Astrocyte (in vitro differentiated cells and primary cell): ENCODE data around the gene ISG15. TPM values are rescaled to one million over a fixed set of nuclear protein-coding genes. Genes with fewer than 3 reads are reported as not detected.

Experiments
- DNase-seq: peaks from one replicate; pipeline ENCODE4 v3.0.0-alpha.2; 2010; ENCODE audit warnings: low read depth
- FAIRE-seq: peaks from 2 replicates; lab custom pipeline; 2011; peaks lifted over from hg19 to GRCh38; lab: Jason Lieb, UNC
- H2AFZ ChIP-seq: 2 replicates; pipeline ENCODE4 v1.6.0; 2012; ENCODE audit warnings: low read depth, low read length, inconsistent platforms
- H3K27ac ChIP-seq: 2 replicates; pipeline ENCODE4 v1.5.1; 2011; ENCODE audit warnings: low read depth, low read length, inconsistent platforms
- H3K27me3 ChIP-seq: 2 replicates; pipeline ENCODE4 v1.6.0; 2011; ENCODE audit warnings: low read length, inconsistent platforms; ENCODE audit not compliant: insufficient read depth
- H3K36me3 ChIP-seq: 2 replicates; pipeline ENCODE4 v1.5.1; 2011; ENCODE audit warnings: low read length, inconsistent platforms; ENCODE audit not compliant: insufficient read depth
- H3K4me1 ChIP-seq: 2 replicates; pipeline ENCODE4 v1.5.1; 2011; ENCODE audit warnings: low read length, inconsistent platforms; ENCODE audit not compliant: insufficient read depth
- H3K4me2 ChIP-seq: 2 replicates; pipeline ENCODE4 v1.6.0; 2012; ENCODE audit warnings: low read length, inconsistent platforms
- H3K4me3 ChIP-seq: 2 replicates; pipeline ENCODE4 v1.5.1; 2011; ENCODE audit warnings: low read depth, mild to moderate bottlenecking, low read length, inconsistent platforms; ENCODE audit not compliant: insufficient read depth
- H3K79me2 ChIP-seq: 2 replicates; pipeline ENCODE4 v1.6.0; 2012; ENCODE audit warnings: mild to moderate bottlenecking, low read length, inconsistent platforms; ENCODE audit not compliant: insufficient read depth
- H3K9ac ChIP-seq: 2 replicates; pipeline ENCODE4 v1.6.0; 2012; ENCODE audit warnings: mild to moderate bottlenecking, low read length, inconsistent platforms
- H3K9me3 ChIP-seq: 2 replicates; pipeline ENCODE4 v1.5.1; 2012; ENCODE audit warnings: low read depth, mild to moderate bottlenecking, low read length, inconsistent platforms; ENCODE audit not compliant: insufficient read depth
- H4K20me1 ChIP-seq: 2 replicates; pipeline ENCODE4 v1.6.0; 2012; ENCODE audit warnings: low read length, inconsistent platforms; ENCODE audit not compliant: insufficient read depth
- H3K27ac Mint-ChIP-seq: one replicate; pipeline ENCODE4 v1.8.0; 2021; ENCODE audit warnings: mild to moderate bottlenecking, mixed read lengths; ENCODE audit not compliant: unreplicated experiment
- H3K27me3 Mint-ChIP-seq: one replicate; pipeline ENCODE4 v1.8.0; 2021; ENCODE audit warnings: low read depth, mixed read lengths; ENCODE audit not compliant: unreplicated experiment
- H3K36me3 Mint-ChIP-seq: one replicate; pipeline ENCODE4 v1.8.0; 2021; ENCODE audit warnings: low read depth, mixed read lengths; ENCODE audit not compliant: unreplicated experiment
- H3K4me1 Mint-ChIP-seq: one replicate; pipeline ENCODE4 v1.8.0; 2021; ENCODE audit warnings: low read depth, mixed read lengths; ENCODE audit not compliant: unreplicated experiment
- H3K4me3 Mint-ChIP-seq: one replicate; pipeline ENCODE4 v1.8.0; 2021; ENCODE audit warnings: mild to moderate bottlenecking, moderate library complexity, mixed read lengths; ENCODE audit not compliant: unreplicated experiment
- H3K9me3 Mint-ChIP-seq: one replicate; pipeline ENCODE4 v1.8.0; 2021; ENCODE audit warnings: mild to moderate bottlenecking, mixed read lengths; ENCODE audit not compliant: unreplicated experiment
- CTCF ChIP-seq: IDR thresholded peaks from 2 replicates; pipeline ENCODE4 v1.5.1; 2011; ENCODE audit warnings: low read depth, mild to moderate bottlenecking, inconsistent platforms, low read length, moderate library complexity; ENCODE audit not compliant: insufficient read depth
- EZH2 ChIP-seq: IDR thresholded peaks from 2 replicates; pipeline ENCODE4 v1.6.1; 2012; ENCODE audit warnings: mild to moderate bottlenecking, low read length, inconsistent platforms; ENCODE audit not compliant: insufficient read depth
- total RNA-seq: library from RNA; stranded (reverse); gene quantifications from 2 replicates; pipeline ENCODE4 v1.2.1, GENCODE V29; 2021

ISG15 gene
- total RNA-seq, 1 donor from 2014 or later = 1,830 TPM

DNA sequence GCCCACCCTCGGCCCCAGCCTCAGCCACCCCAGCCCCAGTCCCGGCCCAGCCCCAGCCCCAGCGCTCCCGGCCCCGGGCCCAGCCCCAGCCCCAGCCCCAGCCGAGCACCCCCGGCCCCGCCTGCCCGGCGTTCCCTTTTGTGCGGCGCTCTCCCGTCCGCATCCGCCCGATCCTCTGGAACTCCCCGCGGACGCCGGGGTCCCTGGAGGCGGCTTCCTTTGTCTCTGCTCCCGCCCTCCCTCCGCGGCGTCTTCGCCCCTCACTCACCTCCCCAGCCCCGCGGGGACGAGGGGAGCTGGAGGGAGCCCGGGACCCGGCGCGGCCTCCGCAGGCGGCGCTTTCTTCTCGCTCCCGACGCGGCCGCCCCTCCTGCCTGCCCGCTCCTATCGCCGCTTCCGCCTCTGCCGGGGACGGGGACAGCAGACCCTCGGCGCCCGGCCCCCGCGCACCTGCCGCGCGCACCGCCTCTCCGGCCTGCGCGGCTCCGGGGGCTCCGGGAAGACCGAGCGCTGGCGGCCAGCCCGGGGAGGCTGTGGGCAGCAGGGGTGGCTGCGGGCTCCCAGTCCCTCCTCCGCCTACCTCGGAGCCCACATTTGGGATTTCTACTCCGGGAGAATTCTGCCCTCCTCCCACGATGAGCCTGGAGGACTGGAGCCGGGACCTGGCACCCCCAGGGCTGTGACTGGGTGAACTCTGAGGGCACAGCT is 20.6 kb downstream of the ISG15 start:
- H3K4me3 ChIP-seq = no peak overlapping the region
- H3K9me3 ChIP-seq = no peaks in the 10 kb centered on the region
- H3K36me3 Mint-ChIP-seq = peaks cover 11% of the 10 kb centered on the region
- peaks cover 92% of the 10 kb centered on the region for H4K20me1 ChIP-seq
- H3K27ac Mint-ChIP-seq = no peak overlapping the region
- H3K9me3 Mint-ChIP-seq = no peaks in the 10 kb centered on the region
- no peaks in the 10 kb centered on the region for H3K27me3 ChIP-seq
- H3K79me2 ChIP-seq = peaks cover 6% of the 10 kb centered on the region
- H3K4me3 Mint-ChIP-seq = no peak overlapping the region
- no peaks in the 10 kb centered on the region for H3K27me3 Mint-ChIP-seq
- TF ChIP-seq CTCF (no peak), EZH2 (peak; percentile 49)
- H3K27ac ChIP-seq = no peak overlapping the region
- DNase-seq = no peak
- peaks cover 17% of the 10 kb centered on the region for H3K4me1 Mint-ChIP-seq
- no peak overlapping the region for H2AFZ ChIP-seq
- peak overlapping the region; percentile 19 for H3K4me2 ChIP-seq
- H3K9ac ChIP-seq = no peak overlapping the region
- H3K36me3 ChIP-seq = no peaks in the 10 kb centered on the region
- no peak for FAIRE-seq
- peaks cover 5% of the 10 kb centered on the region for H3K4me1 ChIP-seq

DNA sequence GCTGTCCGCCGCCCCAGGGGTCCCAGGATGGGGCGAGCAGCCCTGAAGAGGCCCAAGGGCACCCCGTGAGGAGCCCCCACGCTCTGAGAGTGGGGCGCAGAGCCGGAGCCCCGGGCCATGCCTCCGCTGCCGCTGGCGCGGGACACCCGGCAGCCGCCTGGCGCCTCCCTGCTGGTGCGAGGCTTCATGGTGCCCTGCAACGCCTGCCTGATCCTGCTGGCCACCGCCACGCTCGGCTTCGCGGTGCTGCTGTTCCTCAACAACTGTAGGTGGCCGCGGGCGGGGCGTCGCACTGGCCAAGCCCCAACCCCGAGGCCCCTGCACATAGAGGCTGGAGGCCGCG is 21.1 kb downstream of the ISG15 start:
- FAIRE-seq (no peak), DNase-seq (no peak)
- H3K9ac ChIP-seq = no peak overlapping the region
- Mint-ChIP-seq H3K4me3 (peak overlapping the region; percentile 54), H3K4me1 (peaks cover 17% of the 10 kb centered on the region), H3K9me3 (no peaks in the 10 kb centered on the region), H3K27ac (no peak overlapping the region), H3K27me3 (no peaks in the 10 kb centered on the region), H3K36me3 (peaks cover 11% of the 10 kb centered on the region)
- no peaks in the 10 kb centered on the region for H3K9me3 ChIP-seq
- H3K79me2 ChIP-seq = peaks cover 6% of the 10 kb centered on the region
- H4K20me1 ChIP-seq = peaks cover 92% of the 10 kb centered on the region
- H2AFZ ChIP-seq = no peak overlapping the region
- H3K36me3 ChIP-seq = no peaks in the 10 kb centered on the region
- TF ChIP-seq CTCF (no peak), EZH2 (peak; percentile 55)
- no peak overlapping the region for H3K4me2 ChIP-seq
- H3K4me3 ChIP-seq = no peak overlapping the region
- H3K27ac ChIP-seq = no peak overlapping the region
- H3K27me3 ChIP-seq = no peaks in the 10 kb centered on the region
- peaks cover 5% of the 10 kb centered on the region for H3K4me1 ChIP-seq

GRCh38 chr1:1035291-1035943 is 22.1 kb downstream of the ISG15 start:
- TF ChIP-seq EZH2 (no peak), CTCF (no peak)
- H3K4me3 Mint-ChIP-seq = no peak overlapping the region
- peaks cover 18% of the 10 kb centered on the region for H3K4me1 Mint-ChIP-seq
- H3K4me1 ChIP-seq = peaks cover 11% of the 10 kb centered on the region
- H3K9me3 ChIP-seq = no peaks in the 10 kb centered on the region
- H3K27ac Mint-ChIP-seq = no peak overlapping the region
- no peak for DNase-seq
- H3K79me2 ChIP-seq = peaks cover 6% of the 10 kb centered on the region
- no peaks in the 10 kb centered on the region for H3K27me3 Mint-ChIP-seq
- H3K9me3 Mint-ChIP-seq = no peaks in the 10 kb centered on the region
- H3K36me3 Mint-ChIP-seq = peaks cover 11% of the 10 kb centered on the region
- H3K9ac ChIP-seq = no peak overlapping the region
- H3K4me2 ChIP-seq = no peak overlapping the region
- H3K36me3 ChIP-seq = no peaks in the 10 kb centered on the region
- FAIRE-seq = no peak
- peaks cover 92% of the 10 kb centered on the region for H4K20me1 ChIP-seq
- H3K27me3 ChIP-seq = no peaks in the 10 kb centered on the region
- no peak overlapping the region for H3K4me3 ChIP-seq
- no peak overlapping the region for H2AFZ ChIP-seq
- H3K27ac ChIP-seq = no peak overlapping the region
